Mononuclear cell (primary cell): ENCODE results near the gene PIM1. TPM values are rescaled to one million over a fixed set of nuclear protein-coding genes. Genes with fewer than 3 reads are reported as not detected.
"Not testable (repeated sequence)": the region's sequence is repeated elsewhere in the genome, so short reads cannot be mapped to it uniquely, and the experiment has no call there.

Experiments used
- H3K27me3 ChIP-seq: 2 replicates; pipeline ENCODE4 v1.6.0; 2011; ENCODE audit warnings: low read length, control low read depth; ENCODE audit not compliant: insufficient read depth
- H3K4me1 ChIP-seq: 2 replicates; pipeline ENCODE4 v1.5.1; 2011; ENCODE audit warnings: mild to moderate bottlenecking, low read length, control low read depth; ENCODE audit not compliant: insufficient read depth
- H3K4me3 ChIP-seq: 2 replicates; pipeline ENCODE4 v1.5.1; 2011; ENCODE audit warnings: mild to moderate bottlenecking, low read length, moderate library complexity
- H3K9me3 ChIP-seq: 2 replicates; pipeline ENCODE4 v1.5.1; 2011; ENCODE audit warnings: low read depth, mild to moderate bottlenecking, control low read depth, low read length
- total RNA-seq: library from RNA; depleted of rRNA; stranded (reverse); fragments of >200 nt; gene quantifications from one replicate; pipeline ENCODE4 v1.2.3, GENCODE V29; 2012

PIM1 gene
- total RNA-seq, 1 donor = 107 TPM

- no peaks in the 10 kb centered on the region for H3K9me3 ChIP-seq
- no peaks in the 10 kb centered on the region for H3K27me3 ChIP-seq
- H3K4me3 ChIP-seq = peak overlapping the region; percentile 97
- H3K4me1 ChIP-seq = peaks cover 79% of the 10 kb centered on the region
Measured at GRCh38 chr6:37174196-37174514, 4.2 kb downstream of the PIM1 start.

GRCh38 chr6:37174515-37175331, 4.8 kb downstream of the PIM1 start:
- H3K9me3 ChIP-seq = no peaks in the 10 kb centered on the region
- H3K4me1 ChIP-seq = peaks cover 76% of the 10 kb centered on the region
- H3K4me3 ChIP-seq = peak overlapping the region; percentile 97
- no peaks in the 10 kb centered on the region for H3K27me3 ChIP-seq

GRCh38 chr6:37175332-37176267, 5.6 kb downstream of the PIM1 start:
- Histone ChIP-seq H3K4me3 (peak overlapping the region; percentile 26), H3K4me1 (peaks cover 83% of the 10 kb centered on the region), H3K9me3 (no peaks in the 10 kb centered on the region), H3K27me3 (no peaks in the 10 kb centered on the region)

- Histone ChIP-seq H3K4me1 (peaks cover 90% of the 10 kb centered on the region), H3K27me3 (no peaks in the 10 kb centered on the region), H3K4me3 (no peak overlapping the region), H3K9me3 (no peaks in the 10 kb centered on the region)
Measured at GRCh38 chr6:37176268-37177076, 6.5 kb downstream of the PIM1 start.

GRCh38 chr6:37177077-37177934, 7.4 kb downstream of the PIM1 start:
- Histone ChIP-seq H3K27me3 (no peaks in the 10 kb centered on the region), H3K4me1 (peaks cover 90% of the 10 kb centered on the region), H3K4me3 (no peak overlapping the region), H3K9me3 (no peaks in the 10 kb centered on the region)

- no peaks in the 10 kb centered on the region for H3K27me3 ChIP-seq
- H3K4me3 ChIP-seq = no peak overlapping the region
- H3K4me1 ChIP-seq = peaks cover 90% of the 10 kb centered on the region
- no peaks in the 10 kb centered on the region for H3K9me3 ChIP-seq
Measured at GRCh38 chr6:37177935-37178517, 8.1 kb downstream of the PIM1 start.

- peaks cover 88% of the 10 kb centered on the region for H3K4me1 ChIP-seq
- H3K9me3 ChIP-seq = no peaks in the 10 kb centered on the region
- no peak overlapping the region for H3K4me3 ChIP-seq
- no peaks in the 10 kb centered on the region for H3K27me3 ChIP-seq
Measured at GRCh38 chr6:37180075-37180474, 10.1 kb downstream of the PIM1 start.

GRCh38 chr6:37180610-37181009, 10.7 kb downstream of the PIM1 start:
- not testable (repeated sequence) for H3K9me3 ChIP-seq, H3K27me3 ChIP-seq, H3K4me3 ChIP-seq
- H3K4me1 ChIP-seq = peaks cover 88% of the 10 kb centered on the region

- peaks cover 88% of the 10 kb centered on the region for H3K4me1 ChIP-seq
- H3K9me3 ChIP-seq = no peaks in the 10 kb centered on the region
- no peaks in the 10 kb centered on the region for H3K27me3 ChIP-seq
- no peak overlapping the region for H3K4me3 ChIP-seq
Measured at GRCh38 chr6:37182736-37183590, 13.0 kb downstream of the PIM1 start.

- H3K4me1 ChIP-seq = peaks cover 97% of the 10 kb centered on the region
- not testable (repeated sequence) for H3K27me3 ChIP-seq, H3K4me3 ChIP-seq, H3K9me3 ChIP-seq
Measured at GRCh38 chr6:37185949-37186720, 16.2 kb downstream of the PIM1 start.

- no peaks in the 10 kb centered on the region for H3K27me3 ChIP-seq
- no peaks in the 10 kb centered on the region for H3K9me3 ChIP-seq
- H3K4me1 ChIP-seq = peaks cover 93% of the 10 kb centered on the region
- no peak overlapping the region for H3K4me3 ChIP-seq
Measured at GRCh38 chr6:37187321-37188022, 17.5 kb downstream of the PIM1 start.

- H3K9me3 ChIP-seq = no peaks in the 10 kb centered on the region
- H3K27me3 ChIP-seq = no peaks in the 10 kb centered on the region
- H3K4me3 ChIP-seq = no peak overlapping the region
- H3K4me1 ChIP-seq = peaks cover 82% of the 10 kb centered on the region
Measured at GRCh38 chr6:37188962-37189510, 19.1 kb downstream of the PIM1 start.
